GM12801 (cell line): ENCODE measurements around the gene CTTN.

Source experiments
- TF ChIP-seq, protein P1 (sequence below): IDR thresholded peaks from one replicate; pipeline ENCODE4 v1.5.1; 2011; ENCODE audit warnings: control low read depth; ENCODE audit not compliant: insufficient read length; ENCODE audit errors: extremely low read depth

CTTN gene

DNA sequence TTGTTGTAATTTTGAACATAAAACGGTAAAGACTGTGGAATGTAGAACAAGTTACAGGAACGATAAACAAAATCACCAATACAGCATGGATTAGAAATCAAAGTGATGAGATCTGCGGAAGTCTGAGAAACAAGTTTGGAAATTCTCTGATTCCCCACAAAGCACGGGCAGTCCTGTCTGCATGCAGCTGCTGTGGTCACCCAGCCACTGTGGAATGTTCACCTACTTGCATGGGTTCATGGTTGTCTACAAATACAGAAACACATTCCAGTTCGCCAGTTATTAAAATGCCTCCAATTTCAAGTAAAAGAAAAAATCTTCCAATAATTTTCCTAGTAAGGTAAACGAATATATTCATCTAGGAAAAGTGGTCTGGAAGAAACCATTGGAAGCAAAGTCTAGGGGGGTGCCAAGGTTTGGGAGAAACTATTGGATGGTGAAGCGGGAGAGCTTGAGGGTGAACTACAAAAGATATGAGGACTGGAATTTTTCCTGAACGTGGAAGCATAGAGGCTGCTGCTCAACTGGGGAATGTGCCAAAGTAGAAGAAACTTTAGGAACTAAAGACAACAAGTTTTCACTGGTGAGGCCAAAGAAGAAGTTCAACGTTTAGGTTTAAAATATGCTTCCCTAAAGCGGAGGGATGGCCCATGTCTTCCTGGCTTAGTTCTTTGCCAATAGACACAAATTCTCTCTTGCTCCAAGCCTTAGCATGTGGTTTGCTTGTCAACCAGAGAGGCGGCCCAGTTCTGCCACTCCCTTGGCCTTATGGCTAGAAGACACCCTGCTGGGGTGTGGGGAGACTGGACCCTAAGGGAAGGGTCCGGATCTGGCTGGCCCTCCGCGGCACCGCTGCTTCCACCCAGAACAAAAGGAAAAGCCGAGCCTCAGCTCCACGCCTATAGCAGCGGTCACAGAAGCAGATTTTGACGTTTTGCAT, 70.2 kb downstream of the CTTN start:
- TF ChIP-seq, protein P1, sequence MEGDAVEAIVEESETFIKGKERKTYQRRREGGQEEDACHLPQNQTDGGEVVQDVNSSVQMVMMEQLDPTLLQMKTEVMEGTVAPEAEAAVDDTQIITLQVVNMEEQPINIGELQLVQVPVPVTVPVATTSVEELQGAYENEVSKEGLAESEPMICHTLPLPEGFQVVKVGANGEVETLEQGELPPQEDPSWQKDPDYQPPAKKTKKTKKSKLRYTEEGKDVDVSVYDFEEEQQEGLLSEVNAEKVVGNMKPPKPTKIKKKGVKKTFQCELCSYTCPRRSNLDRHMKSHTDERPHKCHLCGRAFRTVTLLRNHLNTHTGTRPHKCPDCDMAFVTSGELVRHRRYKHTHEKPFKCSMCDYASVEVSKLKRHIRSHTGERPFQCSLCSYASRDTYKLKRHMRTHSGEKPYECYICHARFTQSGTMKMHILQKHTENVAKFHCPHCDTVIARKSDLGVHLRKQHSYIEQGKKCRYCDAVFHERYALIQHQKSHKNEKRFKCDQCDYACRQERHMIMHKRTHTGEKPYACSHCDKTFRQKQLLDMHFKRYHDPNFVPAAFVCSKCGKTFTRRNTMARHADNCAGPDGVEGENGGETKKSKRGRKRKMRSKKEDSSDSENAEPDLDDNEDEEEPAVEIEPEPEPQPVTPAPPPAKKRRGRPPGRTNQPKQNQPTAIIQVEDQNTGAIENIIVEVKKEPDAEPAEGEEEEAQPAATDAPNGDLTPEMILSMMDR, result no peak

GRCh38 chr11:70470127-70470526, 71.8 kb downstream of the CTTN start:
- TF ChIP-seq, protein P1, result no peak

DNA sequence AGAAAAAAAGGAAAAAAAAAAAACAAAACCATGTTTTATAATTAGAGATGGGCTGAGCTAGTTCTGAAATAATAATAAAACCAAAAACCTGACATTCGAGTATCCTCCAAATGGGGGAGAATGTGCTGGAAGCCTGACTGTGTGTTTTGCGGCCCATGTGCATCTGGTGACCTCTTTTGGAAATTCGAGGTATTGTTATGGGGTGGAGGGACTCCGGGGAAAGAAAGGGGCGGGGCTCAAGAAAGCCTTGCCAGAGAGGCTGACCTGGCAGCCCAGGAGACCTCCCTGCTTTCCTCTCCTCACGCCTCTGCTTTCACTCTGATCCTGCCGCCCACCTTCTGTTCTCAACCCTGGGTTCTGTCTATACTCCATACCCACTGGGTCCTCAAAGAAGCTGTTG, 72.9 kb downstream of the CTTN start:
- TF ChIP-seq, protein P1, result no peak

DNA sequence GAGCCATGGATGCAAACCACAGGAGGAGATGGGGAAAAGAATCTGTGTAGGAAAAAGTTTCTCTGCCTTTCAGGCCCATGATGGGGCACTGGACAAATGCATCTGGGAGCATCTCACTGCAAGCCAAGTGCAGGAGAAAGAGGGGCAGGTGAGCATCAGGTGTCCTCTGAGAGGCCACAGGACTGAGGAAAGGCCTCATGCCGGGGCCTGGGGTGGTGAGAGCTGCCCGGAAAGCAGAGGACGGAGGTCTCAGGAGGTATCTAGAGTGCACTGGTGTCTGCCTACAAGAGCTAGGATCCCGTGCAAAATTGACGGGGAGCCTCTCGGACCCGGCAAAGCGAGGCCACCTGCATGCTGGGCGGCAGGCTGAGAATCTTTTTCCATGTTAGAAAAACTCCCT, 73.9 kb downstream of the CTTN start:
- TF ChIP-seq, protein P1, result no peak

DNA sequence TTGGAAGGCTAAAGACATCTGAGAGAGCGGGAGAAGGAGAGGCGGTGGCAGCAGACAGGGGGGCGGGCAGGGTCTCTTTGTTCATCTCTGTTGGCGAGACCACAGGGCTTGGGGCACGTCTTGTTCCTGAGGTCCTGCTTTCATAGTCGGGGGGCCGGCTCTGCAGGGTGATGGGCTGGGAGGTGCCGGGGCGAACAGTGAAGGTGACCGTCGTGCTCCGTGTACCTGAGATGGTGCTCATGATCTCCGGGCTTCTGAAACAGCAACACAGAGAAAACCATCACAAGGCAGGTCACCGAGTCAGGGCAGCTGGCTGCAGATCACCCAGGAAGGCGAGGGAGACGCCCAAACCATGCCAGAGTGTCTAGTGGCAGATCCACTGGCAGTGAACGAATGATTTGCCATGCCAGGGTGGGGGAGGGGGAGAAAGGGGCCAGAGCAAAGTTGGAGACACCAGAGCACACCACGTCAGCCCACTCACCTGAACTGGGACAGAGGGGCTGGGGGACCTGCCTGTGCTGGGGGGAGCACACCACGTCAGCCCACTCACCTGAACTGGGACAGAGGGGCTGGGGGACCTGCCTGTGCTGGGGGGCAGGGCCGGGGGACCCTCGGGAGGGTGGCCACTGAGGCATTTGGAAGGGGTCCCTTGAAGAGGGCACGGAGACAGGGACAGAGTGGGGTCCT, 75.0 kb downstream of the CTTN start:
- TF ChIP-seq, protein P1, result no peak

- TF ChIP-seq, protein P1, result no peak
Measured at GRCh38 chr11:70473873-70474690, 75.8 kb downstream of the CTTN start.

GRCh38 chr11:70474710-70475109, 76.4 kb downstream of the CTTN start:
- TF ChIP-seq, protein P1, result no peak
